Measurements from ENCODE around the gene XAF1.
"Not testable (repeated sequence)": the region's sequence is repeated elsewhere in the genome, so short reads cannot be mapped to it uniquely, and the experiment has no call there.

The XAF1 gene

GRCh38 chr17:6812295-6812694 is 56.4 kb downstream of the XAF1 start:
- no peak for DNase-seq

- no peak for DNase-seq
These were observed 59.9 kb downstream of the XAF1 start for GRCh38 chr17:6815775-6816174.

- not testable (repeated sequence) for DNase-seq
These were observed 60.5 kb downstream of the XAF1 start for GRCh38 chr17:6816368-6816767.

- no peak for DNase-seq
These were observed 63.1 kb downstream of the XAF1 start for GRCh38 chr17:6818938-6819337.

- DNase-seq, result no peak
These were observed 67.2 kb downstream of the XAF1 start for GRCh38 chr17:6823011-6823442.
